GM21723 (cell line): Measurements from ENCODE around the gene POLN.
"Not testable (repeated sequence)": the region's sequence is repeated elsewhere in the genome, so short reads cannot be mapped to it uniquely, and the experiment has no call there.

Source experiments
- ATAC-seq: cut with Tn5 transposase; IDR thresholded peaks from one replicate; pipeline ENCODE4 v1.9.1; 2021; ENCODE audit warnings: mild to moderate bottlenecking, moderate library complexity; ENCODE audit not compliant: unreplicated experiment

The POLN gene

DNA sequence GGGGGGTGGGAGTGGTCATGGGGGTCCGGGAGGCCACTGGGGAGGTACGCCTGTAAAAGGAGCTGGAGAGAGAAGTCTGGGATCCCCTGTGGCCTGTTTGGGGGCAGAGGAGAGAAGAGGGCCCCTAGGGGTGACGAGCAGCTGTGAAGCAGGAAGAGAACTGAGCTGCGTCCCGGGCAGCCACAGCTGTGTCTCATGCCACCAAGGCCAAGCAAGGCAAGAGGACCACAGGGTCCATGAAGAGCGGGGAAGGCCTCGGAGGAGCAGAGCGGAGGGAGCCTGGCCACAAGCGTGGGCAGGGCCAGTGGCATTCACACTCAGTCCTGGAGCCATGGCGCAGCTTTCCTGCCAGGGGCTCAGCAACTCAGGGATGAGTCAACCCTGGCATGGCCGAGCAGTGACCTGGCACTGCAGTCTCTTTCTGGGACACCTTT lies 196.4 kb downstream of the POLN start:
- no peak for ATAC-seq

DNA sequence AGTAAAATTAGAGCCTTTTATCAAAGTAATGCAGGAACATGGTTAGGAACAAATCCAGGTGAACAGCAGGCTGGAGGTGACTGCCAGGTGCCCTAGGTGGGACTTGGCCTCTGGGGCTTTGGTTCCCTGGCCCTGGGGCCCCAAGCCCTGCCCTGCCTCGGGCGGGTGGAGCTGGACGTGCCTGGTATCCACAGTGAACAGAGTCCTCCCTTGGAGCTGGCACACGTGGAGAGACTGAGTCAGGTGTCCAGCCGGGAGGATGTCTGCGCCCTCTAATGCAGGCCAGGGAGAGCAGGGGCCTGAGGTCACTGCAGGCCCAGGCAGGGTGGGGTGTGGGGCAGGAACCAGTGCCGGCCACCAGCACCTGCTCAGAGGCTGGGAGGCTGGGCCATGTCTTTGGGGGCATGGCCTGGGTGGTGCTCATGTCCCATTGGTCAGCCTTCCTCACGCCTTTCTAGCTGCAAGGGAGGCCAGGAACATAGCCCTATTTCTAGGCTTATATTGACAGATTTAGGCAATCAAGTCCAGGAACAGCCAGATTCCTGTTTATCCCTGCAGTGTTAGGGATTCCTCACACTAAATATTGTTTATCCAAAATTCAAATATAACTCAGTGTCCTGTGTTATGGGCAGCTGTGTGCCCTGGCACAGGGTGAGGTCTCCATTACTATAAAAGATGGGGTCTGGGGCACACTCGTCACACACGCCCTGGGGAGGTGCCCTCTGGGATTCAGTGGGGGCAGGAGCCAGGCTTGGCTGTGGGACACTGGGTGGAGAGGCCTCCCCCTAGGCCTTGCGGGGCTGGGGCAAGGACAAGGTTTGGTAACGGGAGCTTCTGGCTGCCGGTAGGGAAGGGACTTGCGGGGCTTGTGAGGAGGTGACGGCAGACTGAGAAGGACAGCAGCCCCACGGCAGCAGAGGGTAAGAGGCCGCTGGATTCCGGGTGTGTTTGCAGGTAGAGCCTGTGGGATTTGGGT lies 197.1 kb downstream of the POLN start:
- no peak for ATAC-seq

DNA sequence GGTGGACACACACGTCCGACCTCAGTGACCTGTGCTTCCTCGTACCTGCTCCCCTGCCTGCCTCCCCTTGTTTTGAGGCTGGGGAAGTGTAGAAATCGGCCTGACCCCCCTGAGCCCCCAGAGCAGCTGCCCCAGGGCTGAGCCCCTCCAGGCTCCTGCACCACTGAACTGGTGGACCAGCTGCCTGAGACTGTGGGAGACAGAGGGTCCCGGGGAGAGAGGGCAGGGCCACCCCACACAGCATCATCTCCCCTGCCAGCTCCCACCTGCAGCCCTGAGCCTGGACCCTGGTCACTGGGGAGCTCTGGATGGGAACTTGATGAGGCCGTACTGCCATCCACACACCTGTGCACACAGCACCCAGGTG lies 197.8 kb downstream of the POLN start:
- no peak for ATAC-seq

DNA sequence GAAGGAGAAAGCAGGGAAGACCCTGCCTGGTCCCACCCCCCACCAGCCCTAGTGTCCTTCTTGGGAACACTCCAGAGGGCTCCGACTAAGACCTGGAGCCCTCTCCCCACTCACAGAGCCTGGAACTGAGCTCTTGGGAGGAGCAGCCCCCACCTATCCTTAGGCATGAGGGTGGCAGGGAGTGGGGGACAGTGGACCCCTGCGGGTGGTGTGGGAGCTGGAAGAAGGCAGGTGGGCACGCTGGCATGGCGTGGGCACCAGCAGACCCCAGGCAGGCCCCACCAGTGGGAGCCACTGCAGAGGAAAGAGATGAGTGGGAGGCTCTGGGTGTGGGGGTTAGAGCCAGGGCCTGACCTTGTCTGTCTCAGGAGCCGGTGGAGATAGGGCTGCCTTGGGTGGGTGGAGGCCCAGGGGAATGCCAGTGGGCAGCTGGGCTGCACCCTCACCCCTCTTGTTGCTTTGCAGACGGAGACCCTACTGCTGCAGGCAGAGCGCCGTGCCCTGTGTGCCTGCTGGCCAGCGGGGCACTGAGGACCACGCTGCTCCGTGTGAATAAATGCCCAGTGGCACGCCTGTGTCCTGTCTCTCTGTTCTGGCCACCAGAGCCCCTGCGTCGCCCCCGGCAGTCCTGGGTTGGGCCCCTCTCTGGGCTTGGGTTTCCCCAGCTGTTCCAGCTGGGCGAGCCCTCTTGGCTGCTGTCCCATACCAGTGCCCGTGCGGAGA lies 198.4 kb downstream of the POLN start:
- no peak for ATAC-seq

DNA sequence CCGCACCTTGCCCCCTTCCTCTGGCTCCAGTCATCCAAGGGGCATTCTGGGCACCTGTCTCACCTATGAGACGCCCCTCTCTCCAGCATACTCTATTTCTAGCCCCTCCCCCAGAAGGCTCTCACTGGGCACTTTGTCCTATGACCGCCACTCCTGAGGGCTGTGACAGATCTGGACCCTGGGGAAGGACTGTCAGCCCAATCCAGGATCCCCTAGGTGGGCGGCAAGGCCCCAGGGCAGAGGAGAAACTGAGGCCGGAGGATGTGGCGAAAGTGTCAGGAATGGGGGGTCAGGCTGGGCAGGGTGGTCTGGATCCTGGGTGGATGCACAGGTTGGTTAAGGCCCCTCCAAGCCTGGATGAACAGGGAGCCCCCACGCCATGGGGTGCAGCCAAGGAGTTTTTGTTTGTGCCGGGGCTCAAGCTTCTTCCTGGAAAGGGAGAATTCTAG lies 198.9 kb downstream of the POLN start:
- no peak for ATAC-seq

DNA sequence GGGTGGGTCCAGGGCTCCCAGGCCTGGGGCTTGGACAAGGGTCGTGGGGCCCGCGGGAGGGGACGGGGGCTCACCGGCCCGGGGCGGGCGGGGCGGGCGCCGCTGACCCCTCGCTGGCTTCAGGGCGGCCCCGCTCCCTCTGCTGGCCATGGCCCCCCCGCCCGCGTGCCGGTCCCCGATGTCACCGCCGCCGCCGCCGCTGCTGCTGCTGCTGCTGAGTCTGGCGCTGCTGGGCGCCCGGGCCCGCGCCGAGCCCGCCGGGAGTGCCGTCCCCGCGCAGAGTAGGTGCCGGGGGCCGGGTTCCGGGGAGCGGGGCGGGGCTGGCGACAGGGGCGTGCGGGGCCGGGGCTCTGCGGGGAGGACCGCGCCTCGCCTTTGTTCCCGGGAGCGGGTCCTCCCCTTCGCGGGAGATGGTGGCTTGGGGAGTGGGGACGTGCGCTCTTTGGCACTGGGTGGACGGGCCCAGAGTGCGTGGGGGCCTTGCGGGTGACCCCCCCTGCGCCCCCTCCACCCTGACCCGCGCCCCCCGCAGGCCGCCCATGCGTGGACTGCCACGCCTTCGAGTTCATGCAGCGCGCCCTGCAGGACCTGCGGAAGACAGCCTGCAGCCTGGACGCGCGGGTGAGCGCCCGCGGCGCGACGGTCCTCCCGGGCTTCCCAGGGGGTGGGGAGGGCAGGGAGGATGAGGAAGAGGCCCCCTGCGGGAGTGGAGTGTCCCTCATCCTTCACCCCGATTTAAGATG lies 199.5 kb downstream of the POLN start:
- ATAC-seq: no peak

DNA sequence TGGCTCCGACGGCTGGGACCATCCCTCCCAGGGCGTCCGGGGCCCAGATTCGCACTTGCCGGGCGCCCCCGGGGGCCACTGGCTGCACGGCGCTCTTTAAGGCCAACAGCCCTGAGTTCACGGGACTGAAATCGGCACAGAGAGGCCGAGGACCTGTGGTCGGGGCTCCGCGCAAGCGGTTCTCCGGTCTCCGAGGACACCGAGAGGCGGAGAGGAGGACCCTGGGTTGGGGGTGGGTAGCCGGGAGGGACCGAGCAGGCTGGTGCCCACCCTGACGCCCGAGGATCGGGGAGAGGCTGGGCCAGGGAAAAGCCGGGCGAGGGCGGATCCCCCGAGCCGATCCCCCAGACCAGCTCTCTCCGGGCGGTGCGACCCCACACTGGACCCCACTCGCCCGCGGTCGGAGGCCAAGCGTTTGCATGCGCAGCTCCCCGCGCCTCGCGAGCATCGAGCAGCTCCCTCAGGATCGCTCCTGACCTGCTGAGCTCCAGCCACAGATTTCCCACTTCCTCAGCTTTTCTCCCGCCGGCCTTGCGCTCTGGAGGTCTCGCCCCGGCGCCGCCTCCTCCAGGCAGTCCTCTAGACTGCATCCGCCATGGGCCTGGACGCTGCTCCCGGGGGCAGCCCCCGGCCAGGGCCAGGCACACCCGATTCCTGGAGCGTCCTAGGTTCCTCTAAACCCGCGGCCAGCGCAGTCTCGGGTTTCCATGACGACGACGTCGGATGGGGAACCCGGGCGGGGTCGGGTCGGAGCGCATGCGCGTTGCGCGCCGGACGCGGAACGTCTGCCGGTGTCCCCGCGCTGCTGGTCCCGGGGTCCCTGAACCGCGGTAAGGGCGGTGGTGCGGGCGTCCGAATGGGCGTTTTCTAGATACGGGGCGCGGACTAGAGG lies 200.4 kb downstream of the POLN start:
- ATAC-seq: no peak

DNA sequence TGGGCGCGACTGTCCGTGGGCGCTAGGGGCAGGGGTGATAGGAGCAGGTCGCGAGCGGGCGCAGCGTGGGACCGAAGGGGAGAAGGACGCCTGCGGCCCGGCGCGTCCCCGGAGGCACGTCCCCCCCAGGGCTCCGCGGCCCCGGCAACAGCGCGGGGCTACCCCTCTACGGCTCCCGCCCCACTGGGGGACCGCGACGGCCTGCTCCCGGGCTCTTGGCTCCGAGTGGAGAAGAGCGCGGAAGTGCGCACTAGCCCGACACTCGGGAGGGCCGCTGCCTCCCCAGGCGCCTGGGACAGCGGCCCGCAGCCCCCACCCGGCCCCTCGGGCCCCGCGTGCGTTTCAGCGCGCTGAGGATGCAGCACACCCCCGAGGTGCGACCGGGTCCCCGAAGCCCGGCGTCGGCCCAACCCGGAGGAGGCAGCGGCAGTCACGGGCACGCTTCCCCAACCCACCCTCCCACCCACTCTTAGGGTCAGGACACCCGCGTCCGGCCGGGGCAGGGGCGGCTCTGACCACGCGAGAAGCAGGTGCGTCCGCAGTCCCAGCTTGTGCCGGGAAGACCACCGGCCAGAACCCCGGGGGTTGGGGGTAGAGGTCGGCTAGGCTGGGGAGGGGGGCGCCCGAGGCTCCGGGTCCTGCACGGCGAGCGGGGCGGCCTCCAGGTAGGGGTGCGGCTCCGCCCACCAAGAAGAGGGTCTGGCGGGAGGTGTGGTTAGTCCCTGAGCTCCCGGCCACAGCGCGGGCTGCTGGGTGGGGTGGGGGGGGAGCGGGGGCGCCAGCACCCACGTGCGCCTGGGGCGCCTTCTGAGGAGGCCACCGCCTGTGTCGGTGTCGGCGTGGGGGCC lies 201.3 kb downstream of the POLN start:
- ATAC-seq: no peak

DNA sequence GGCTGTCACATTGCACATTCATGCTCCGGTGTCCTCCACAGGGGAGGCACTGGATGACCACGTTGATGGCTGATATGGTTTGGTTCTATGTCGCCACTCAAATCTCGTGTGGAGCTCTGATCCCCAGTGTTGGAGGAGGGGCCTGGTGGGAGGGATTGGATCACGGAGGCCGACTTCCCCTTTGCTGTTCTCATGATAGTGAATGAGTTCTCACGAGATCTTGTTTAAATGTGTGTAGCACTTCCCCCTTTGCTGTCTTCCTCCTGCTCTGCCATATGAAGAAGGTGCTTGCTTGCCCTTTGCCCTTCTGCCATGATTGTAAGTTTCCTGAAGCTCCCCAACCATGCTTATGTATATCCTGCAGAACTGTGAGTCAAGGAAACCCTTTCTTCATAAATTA lies 205.1 kb downstream of the POLN start:
- no peak for ATAC-seq

DNA sequence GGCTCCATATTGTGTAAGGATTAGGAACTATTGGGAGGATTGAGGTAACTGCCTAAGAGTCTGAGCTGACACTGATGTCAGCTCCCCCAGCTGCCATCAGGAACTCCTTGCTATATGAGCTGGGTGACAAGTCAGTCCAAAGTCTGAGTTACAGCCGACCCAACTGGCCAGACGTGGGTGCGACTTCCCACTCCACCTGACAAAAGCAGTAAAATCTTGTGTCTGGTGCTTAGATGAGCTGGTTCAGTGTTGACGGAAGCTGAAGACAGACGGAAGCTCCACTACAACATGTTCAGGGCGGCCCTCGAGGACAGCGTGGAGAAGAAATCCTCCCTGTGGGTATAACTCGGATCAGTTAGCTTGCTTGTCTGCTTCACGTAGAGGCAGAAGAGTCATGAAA lies 205.6 kb downstream of the POLN start:
- no peak for ATAC-seq

DNA sequence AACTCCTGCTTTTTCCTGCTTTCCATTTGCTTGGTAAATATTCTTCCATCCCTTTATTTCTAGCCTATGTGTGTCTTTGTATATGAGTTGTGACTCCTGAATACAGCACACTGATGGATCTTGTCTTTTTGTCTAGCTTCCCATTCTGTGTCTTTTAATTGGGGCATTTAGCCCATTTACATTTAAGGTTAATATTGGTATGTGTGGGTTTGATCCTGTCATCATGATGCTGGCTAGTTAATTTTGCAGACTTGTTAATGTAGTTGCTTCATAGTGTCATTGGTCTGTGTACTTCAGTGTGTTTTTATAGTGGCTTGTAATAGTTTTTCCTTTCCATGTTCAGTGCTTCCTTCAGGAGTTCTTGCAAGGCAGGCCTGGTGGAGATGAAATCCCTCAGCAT lies 210.8 kb downstream of the POLN start:
- not testable (repeated sequence) for ATAC-seq

DNA sequence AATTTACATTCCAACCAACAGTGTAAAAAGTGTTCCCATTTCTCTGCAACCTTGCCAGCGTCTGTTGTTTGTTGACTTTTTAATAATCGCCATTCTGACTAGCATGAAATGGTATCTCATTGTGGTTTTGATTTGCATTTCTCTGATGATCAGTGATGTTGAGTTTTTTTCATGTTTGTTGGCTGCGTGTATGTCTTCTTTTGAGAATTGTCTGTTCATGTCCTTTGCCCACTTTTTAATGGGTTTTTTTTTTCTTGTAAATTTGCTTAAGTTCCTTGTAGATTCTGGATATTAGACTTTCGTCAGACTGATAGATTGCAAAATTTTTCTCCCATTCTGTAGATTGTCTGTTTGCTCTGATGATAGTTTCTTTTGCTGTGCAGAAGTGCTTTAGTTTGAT lies 214.8 kb downstream of the POLN start:
- not testable (repeated sequence) for ATAC-seq

DNA sequence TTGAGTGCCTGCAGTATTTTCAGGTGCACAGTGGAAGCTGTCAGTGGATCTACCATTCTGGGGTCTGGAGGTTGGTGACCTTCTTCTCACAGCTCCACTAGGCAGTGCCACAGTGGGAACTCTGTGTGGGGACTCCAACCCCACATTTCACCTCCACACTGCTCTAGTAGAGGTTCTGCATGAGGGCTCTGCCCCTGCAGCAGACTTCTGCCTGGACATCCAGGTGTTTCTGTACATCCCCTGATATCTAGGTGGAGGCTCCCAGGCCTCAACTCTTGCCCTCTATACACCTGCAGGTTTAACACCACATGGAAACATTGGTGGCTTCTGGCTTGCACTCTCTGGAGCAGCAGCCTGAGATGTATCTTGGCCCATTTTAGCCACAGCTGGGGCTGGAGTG lies 216.1 kb downstream of the POLN start:
- ATAC-seq: no peak

DNA sequence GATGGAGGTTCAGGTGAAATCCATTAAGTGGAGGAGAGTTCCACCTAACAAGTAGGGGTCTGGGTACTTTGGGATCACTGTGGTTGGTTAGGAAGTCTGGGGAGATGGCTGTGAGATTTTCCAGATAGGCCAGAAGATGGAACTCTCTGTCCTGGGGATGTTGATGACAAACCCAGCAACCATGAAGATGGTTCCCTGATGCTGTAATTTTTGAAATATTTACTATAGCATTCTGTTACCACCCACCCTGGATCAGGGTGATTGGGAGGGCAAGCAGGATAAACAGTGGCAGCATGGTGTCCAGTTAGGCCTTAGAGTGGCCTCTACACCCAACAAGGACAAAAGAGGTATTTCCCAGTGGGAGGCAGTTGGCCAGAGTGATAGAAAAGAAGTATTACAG lies 217.2 kb downstream of the POLN start:
- ATAC-seq: no peak
